Activated T-cell treated with anti-CD3 and anti-CD28 coated beads, Interleukin-2, amount 50 U/mL, for 48 hours (primary cell): ENCODE data around the gene IMMP2L.
"Not testable (repeated sequence)": the region's sequence is repeated elsewhere in the genome, so short reads cannot be mapped to it uniquely, and the experiment has no call there.

Experiments used
- DNase-seq, 2 experiments: peaks; one replicate each; pipeline ENCODE4 v3.0.0-alpha.2; 2020

The IMMP2L gene

GRCh38 chr7:111554086-111554485 is 8.2 kb downstream of the IMMP2L start:
- no peak for DNase-seq

GRCh38 chr7:111541067-111541466 is 21.2 kb downstream of the IMMP2L start:
- DNase-seq = no peak

DNA sequence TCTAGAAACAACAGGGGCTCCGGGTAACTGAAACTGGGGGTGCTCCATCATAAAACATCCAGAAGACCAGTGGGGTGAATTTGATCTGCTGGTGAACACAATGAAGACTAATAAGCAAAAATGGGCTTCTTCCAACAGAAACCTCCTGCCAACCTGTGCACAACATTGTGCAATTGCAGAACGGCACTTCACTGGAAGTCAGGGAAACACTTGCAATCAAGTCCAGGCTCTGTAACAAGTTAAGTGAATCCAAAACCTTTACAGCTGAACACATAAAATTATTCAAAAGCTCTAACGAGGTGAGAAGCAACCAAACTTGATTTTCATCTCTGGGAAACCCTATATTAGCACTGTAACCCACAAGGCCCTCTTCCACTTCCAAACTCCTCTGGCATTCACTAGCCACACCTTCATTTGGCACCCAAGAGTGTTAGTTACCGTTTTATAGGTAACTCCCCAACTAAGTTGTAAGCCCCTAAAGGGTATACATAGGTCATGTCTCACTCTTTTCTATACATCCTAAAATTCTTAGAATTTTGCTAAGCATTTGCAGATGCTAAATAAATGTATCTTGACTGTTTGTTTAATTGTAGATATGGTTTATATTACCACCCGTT is 22.0 kb downstream of the IMMP2L start:
- DNase-seq = no peak

GRCh38 chr7:111537134-111537533 is 25.2 kb downstream of the IMMP2L start:
- DNase-seq = no peak

DNA sequence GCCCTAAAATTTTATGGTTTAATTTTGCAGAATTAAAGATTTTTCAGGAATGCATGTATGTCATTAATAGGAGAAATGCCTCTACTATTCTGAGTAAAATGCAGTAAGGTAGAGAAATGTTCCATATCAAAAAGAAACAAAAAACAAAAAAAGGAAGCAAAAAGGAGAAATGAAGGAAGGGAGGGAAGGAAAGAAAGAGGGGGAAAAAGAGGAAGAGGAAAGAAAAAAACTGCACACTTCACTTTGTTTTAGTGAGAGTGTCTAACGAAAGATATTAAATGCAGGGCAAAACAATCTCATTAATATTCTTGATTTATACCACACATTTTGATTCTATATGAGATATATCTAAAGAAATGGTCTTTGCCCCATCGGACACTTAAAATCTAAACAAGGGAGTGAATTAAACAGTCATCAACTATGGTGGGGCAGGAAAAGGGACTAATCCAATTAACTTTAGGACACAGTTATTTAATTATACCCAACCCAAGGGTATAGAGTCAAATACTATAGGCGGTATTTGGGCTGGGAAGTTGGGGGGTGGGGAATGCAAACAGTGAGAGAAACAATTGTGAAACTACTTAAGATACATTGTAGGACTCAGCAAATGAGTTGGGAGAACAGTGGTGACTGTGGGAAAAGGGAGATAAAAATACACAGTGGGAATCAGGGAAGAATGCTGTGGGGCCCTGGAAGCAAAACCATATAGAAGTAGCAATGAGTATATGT is 27.0 kb downstream of the IMMP2L start:
- DNase-seq = no peak

DNA sequence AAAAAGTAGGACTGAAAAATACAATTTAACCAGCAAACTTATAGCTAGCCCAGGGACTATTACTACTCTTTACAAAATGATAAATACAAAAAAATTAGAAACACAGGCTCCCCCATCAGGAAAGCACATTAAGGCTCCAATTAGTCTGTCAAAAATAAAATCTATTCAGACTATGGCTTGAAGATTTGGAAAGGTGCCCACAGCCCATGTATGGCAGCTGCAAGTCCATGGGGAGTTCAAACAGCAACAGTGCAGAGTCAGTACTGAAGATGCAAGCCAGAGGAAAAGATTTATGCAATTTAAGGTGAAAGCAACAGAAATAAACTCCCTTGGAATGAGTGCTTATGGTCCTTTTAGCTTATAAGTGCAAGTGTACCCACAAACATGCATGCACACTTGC is 29.7 kb downstream of the IMMP2L start:
- DNase-seq = no peak

DNA sequence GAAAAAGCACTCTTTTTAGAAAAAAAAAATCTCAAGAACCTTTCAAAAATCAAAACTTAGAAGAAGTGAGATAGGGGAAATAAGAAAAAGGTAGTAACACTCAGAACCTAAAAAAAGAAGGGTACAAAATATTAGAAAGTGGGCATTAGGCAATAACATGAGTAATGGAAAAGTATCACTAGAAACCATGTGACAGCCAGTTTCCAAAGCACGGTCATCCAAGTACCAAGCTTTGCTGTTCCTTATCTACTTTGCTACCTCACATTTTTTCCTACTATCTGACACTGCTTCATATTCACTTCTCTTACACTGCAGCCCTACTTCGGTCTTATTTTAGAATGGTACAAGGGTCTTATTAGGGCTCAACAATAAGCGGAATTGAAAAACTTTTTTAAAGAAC is 30.3 kb downstream of the IMMP2L start:
- DNase-seq = no peak

DNA sequence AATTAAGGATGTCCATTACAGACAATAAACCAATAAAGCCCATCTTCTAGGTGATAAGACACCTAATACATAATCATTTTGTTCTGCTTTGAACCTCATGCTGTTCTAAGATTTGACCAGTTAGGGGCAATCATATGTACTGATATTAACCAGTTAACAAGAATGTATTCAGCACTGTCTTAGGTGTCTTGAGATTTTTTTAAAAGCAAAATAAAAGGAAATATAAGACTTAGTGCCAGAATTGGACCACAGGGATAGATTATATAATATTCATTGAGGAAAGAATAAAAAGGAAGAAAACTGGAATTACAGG is 32.0 kb downstream of the IMMP2L start:
- no peak for DNase-seq

DNA sequence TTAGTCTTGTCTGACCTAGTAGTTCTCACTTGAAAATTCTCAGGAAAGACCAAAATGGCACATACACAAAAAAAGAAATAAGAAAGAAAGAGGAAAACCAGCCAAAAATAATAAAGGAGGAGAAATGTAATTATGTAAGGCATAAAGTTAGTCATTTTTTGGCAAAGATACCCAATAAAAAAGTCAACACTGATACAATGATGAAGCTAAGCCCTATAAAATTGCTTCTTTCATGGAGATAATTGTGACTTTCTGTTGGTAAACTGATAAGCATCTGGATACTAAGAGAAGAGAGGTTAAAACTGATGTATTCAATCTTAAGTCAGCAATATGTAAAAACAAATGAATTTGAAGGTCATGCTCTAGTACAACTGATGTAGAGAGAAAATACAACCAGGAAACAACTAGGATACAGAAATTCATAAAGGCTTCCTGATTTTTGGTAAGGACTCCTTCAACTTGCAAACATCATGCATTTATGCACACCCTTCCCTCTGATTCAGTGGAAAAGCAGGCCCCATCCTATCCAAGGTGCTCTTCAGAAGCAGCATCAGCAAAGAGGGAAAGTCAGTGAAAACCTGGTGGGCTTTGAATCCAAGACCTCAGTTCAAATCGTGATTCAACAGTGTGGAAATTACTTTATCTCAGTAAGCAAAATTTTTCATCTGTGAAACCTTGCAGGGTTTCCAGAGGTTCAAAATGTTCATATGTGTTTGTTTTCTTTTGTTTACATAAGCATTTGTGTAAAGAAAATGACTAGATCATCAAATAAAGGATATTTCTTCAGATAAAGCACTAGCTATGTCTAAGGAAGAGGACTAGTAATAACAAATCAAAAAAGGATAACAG is 32.6 kb downstream of the IMMP2L start:
- DNase-seq = no peak

- no peak for DNase-seq
These were observed 34.0 kb downstream of the IMMP2L start for GRCh38 chr7:111528331-111528730.

GRCh38 chr7:111527545-111527944 is 34.7 kb downstream of the IMMP2L start:
- no peak for DNase-seq

DNA sequence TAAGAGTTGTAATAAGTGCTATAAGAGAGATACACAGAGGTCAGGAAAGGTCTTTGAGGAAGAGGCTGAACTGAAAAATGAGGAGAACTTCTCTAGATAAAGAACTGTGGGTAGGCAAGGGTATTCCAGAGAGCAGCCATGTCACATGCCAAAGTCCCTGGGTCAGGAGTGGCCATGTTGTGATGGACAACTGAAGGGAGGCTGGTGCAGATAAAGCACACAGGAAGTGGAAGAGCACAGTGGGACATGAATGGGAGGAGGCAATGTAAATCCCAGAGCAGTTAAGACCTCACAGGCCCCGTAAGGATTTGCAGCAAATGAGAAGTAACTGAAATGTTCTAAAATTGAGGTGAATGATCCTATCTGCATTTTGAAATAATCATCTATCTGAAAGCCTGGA is 37.2 kb downstream of the IMMP2L start:
- DNase-seq = no peak

DNA sequence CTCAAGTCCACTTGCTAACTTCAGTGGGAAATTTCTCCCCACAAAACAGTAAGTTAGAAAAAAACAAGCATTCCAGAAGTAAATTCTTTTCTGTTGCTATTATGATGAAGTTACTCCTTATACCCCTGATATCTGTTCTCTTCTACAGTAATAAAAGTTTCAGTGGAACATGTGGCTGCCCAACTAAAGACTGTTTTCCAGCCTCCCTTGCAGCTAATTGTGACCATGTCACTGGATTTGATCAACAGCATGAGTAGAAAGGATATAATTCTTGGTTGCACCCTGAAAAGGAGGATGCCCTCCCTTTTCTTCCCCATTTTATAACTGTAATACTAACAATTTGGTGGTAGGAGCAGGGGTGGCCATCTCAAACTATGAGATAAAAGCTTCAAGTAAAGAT is 40.6 kb downstream of the IMMP2L start:
- DNase-seq = no peak

- no peak for DNase-seq
These were observed 44.0 kb downstream of the IMMP2L start for GRCh38 chr7:111518264-111518663.

GRCh38 chr7:111517549-111517951 is 44.7 kb downstream of the IMMP2L start:
- DNase-seq = no peak

GRCh38 chr7:111516612-111517011 is 45.7 kb downstream of the IMMP2L start:
- no peak for DNase-seq

- DNase-seq = no peak
These were observed 48.7 kb downstream of the IMMP2L start for GRCh38 chr7:111513566-111513965.

- DNase-seq = no peak
These were observed 50.4 kb downstream of the IMMP2L start for GRCh38 chr7:111511845-111512244.

GRCh38 chr7:111510584-111511378 is 51.5 kb downstream of the IMMP2L start:
- no peak for DNase-seq

DNA sequence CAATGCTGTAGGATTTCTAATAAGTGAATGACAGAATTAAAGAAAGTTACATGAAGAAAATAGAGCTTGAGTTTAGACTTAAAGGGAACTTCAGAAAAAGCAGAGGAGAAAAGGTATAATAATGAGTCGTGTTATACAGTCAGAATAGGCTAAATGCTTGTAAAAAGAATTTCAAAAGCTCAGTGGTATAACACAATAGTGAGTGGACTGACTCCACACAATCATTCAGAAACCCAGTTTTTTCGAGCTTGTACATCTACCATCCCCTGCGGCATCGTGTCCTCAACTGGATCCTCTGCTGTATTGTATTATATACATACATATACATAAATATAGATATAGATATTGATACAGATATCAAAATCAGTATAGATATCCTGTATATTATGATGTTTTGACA is 52.2 kb downstream of the IMMP2L start:
- no peak for DNase-seq

DNA sequence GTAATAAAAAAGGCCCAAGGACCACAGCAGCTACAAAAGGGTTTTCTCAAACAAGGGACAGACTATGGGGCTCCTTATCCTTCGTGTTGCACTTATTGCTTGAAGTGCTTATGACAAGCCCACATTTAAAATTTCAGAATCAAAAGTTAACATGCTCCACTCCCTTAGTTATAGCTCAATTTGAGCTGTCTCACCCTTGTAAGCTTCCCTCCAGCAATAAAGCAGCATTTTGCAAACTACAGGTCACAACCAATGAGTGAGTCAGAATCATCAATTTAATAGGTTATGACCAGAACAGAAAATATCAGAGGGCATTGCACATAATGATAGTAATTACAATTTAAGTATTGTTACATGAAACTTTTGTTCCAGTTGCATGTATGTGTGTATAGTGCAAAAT is 53.0 kb downstream of the IMMP2L start:
- DNase-seq = no peak

DNA sequence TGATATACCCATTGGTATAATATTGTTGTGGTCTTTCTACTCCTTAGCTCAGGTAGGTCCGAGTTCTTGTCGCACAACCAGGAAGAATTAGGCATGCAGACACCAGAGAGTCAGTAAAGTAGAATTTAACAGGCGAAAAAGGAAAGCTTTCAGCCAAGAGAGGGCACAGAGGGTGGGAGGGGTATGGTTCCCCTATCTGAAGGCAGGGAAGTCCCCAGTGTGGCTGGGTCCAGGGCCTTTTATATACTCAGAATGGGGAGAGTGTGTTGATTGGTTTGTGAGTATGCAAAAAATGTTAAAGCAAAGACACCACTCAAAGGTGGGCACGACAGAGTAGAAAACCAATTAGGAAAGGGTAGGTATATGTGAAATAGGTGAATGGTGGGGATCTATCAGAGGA is 53.9 kb downstream of the IMMP2L start:
- no peak for DNase-seq

GRCh38 chr7:111505422-111505821 is 56.9 kb downstream of the IMMP2L start:
- DNase-seq = not testable (repeated sequence)
